HepG2 (cell line): ENCODE data around the gene PHF2. TPM values are rescaled to one million over a fixed set of nuclear protein-coding genes. Genes with fewer than 3 reads are reported as not detected.

Source experiments
- ATAC-seq: fragments of 200-7000 bp; cut with Tn5 transposase; 3 replicates; pipeline ENCODE4 v1.9.1; 2020; ENCODE audit warnings: mild to moderate bottlenecking, moderate library complexity
- BruUV-seq: library from RNA; stranded (reverse); fragments of 400-500 nt; replicated peaks from 2 replicates; lab custom pipeline; 2021; lab: Mats Ljungman, UMichigan
- CTCF ChIA-PET: fragments of 300-600 bp; formaldehyde crosslinking; extraction: SDS; loops from one replicate; lab custom pipeline; 2021; ENCODE audit warnings: low total read pairs, inconsistent platforms, low intra/inter-chr PET ratio; lab: Yijun Ruan, JAX
- POLR2A ChIA-PET: fragments of 350-600 bp; sonication (Branson Sonifier 250); formaldehyde crosslinking; loops from one replicate; lab custom pipeline; 2020; ENCODE audit warnings: antibody characterized with exemption, inconsistent platforms; lab: Yijun Ruan, JAX
- DNase-seq: peaks from one replicate; pipeline ENCODE4 v3.0.0-alpha.2; 2015; ENCODE audit warnings: low spot score
- FAIRE-seq: peaks from 3 replicates; lab custom pipeline; 2011; peaks lifted over from hg19 to GRCh38; lab: Jason Lieb, UNC
- H2AFZ ChIP-seq: one replicate; pipeline ENCODE4 v1.6.1; 2011; ENCODE audit warnings: low read length, inconsistent platforms
- H3K27ac ChIP-seq: fragments of 300-600 bp; 3 replicates; pipeline ENCODE4 v1.8.0; 2011; ENCODE audit warnings: mixed run types, mild to moderate bottlenecking, mixed read lengths, low read length, inconsistent platforms; ENCODE audit not compliant: insufficient read depth; ENCODE audit errors: extremely low read length
- H3K27me3 ChIP-seq, 2 experiments: fragments of 200-600 bp in 1 of 2; 2 replicates in 1 of 2; 3 replicates in 1 of 2; pipeline versions ENCODE4 v1.6.0 to v1.8.0; 2011; ENCODE audit warnings: low read length in 2 of 2, mild to moderate bottlenecking in 2 of 2, moderate library complexity in 2 of 2, inconsistent platforms in 1 of 2; ENCODE audit not compliant: insufficient read depth in 2 of 2, control insufficient read depth in 1 of 2
- H3K36me3 ChIP-seq, 2 experiments: fragments of 200-600 bp in 1 of 2; replicated peaks in 1 of 2; 2 replicates in 1 of 2; 3 replicates in 1 of 2; pipeline versions ENCODE4 v1.5.1 to v1.8.0; 2011; ENCODE audit warnings: low read length in 2 of 2, inconsistent platforms in 1 of 2; ENCODE audit not compliant: insufficient read depth in 2 of 2, control insufficient read depth in 1 of 2
- H3K4me1 ChIP-seq: 2 replicates; pipeline ENCODE4 v1.5.1; 2012; ENCODE audit warnings: low read length, inconsistent platforms; ENCODE audit not compliant: insufficient read depth
- H3K4me2 ChIP-seq: 2 replicates; pipeline ENCODE4 v1.6.0; 2011; ENCODE audit warnings: low read depth, low read length, inconsistent platforms
- H3K4me3 ChIP-seq, 3 experiments: fragments of 200-600 bp in 1 of 3; sonication (generic), shearing (Covaris generic) in 1 of 3; replicated peaks in 1 of 3; 2 replicates each; pipeline ENCODE4 v1.5.1; 2011 to 2016; ENCODE audit warnings: low read length in 3 of 3, inconsistent platforms in 2 of 3, low read depth in 2 of 3, mild to moderate bottlenecking in 2 of 3, control low read depth in 1 of 3, mixed read lengths in 1 of 3; ENCODE audit not compliant: insufficient read depth in 1 of 3
- H3K79me2 ChIP-seq: one replicate; pipeline ENCODE4 v1.6.1; 2011; ENCODE audit warnings: low read length, inconsistent platforms; ENCODE audit not compliant: insufficient read depth
- H3K9ac ChIP-seq: 2 replicates; pipeline ENCODE4 v1.6.0; 2011; ENCODE audit warnings: mild to moderate bottlenecking, low read depth, low read length, inconsistent platforms; ENCODE audit not compliant: insufficient read depth
- H3K9me3 ChIP-seq: 2 replicates; pipeline ENCODE4 v1.5.1; 2012; ENCODE audit warnings: mild to moderate bottlenecking, low read length
- H4K20me1 ChIP-seq: 2 replicates; pipeline ENCODE4 v1.6.0; 2011; ENCODE audit warnings: inconsistent platforms, mild to moderate bottlenecking, low read length, moderate library complexity; ENCODE audit not compliant: insufficient read depth
- CBX1 ChIP-seq: IDR thresholded peaks from one replicate; pipeline ENCODE4 v1.6.1; 2016; ENCODE audit warnings: antibody characterized with exemption, low read depth
- KDM1A ChIP-seq: IDR thresholded peaks from 2 replicates; pipeline ENCODE4 v1.6.1; 2016; ENCODE audit warnings: missing compliant biosample characterization
- KDM5A ChIP-seq: fragments of 200-600 bp; sonication (generic); IDR thresholded peaks from 2 replicates; pipeline ENCODE4 v1.7.0; 2018; ENCODE audit warnings: antibody characterized with exemption, mild to moderate bottlenecking, low read length, borderline replicate concordance
- KDM5B ChIP-seq: sonication (generic); formaldehyde crosslinking; IDR thresholded peaks from 2 replicates; pipeline ENCODE4 v1.4.0; 2020; ENCODE audit warnings: missing genetic modification reagents, mild to moderate bottlenecking, borderline replicate concordance
- RARG ChIP-seq: sonication (generic); formaldehyde crosslinking; IDR thresholded peaks from 2 replicates; pipeline ENCODE4 v1.4.0; 2020; ENCODE audit warnings: low read depth, mild to moderate bottlenecking, missing genetic modification reagents
- ZKSCAN1 ChIP-seq: fragments of 150-350 bp; IDR thresholded peaks from 2 replicates; pipeline ENCODE4 v1.6.1; 2014; ENCODE audit warnings: low read length
- ZNF143 ChIP-seq: sonication (generic); formaldehyde crosslinking; IDR thresholded peaks from 2 replicates; pipeline ENCODE4 v1.4.0; 2020; ENCODE audit warnings: missing genetic modification reagents
- ZNF768 ChIP-seq: sonication (generic); formaldehyde crosslinking; IDR thresholded peaks from 2 replicates; pipeline ENCODE4 v1.4.0; 2020; ENCODE audit warnings: missing genetic modification reagents
- WGBS: methylation state at CpG from one replicate; pipeline ENCODE4 v1.1.6; 2017; ENCODE audit warnings: low lambda C conversion rate; 5-methylcytosine and 5-hydroxymethylcytosine counted together
- in situ Hi-C: cut with HindIII; loops from 2 replicates; pipeline ENCODE4 v1.10.0; 2017; ENCODE audit warnings: low pct_unique_long_range_greater_than_20kb; ENCODE audit not compliant: extremely low pct_ligation_motif_present
- intact Hi-C: fragments of 100-400 bp; cut with micrococcal nuclease; formaldehyde crosslinking; loops from one replicate; pipeline ENCODE4 v1.10.0; 2022; ENCODE audit not compliant: unreplicated experiment
- polyA plus RNA-seq, 8 experiments: library from polyadenylated mRNA; depleted of rRNA in 3 of 8; stranded (reverse) in 7 of 8; unstranded in 1 of 8; fragments of >200 nt; fragmentation: Illumina TruSeq in 4 of 8; extraction: Trizol in 4 of 8; gene quantifications; 2 replicates each; pipeline versions ENCODE4 v1.2.1 to v1.2.3, GENCODE V29; 2011 to 2016; ENCODE audit warnings: low read depth in 4 of 8, missing spikeins in 1 of 8, mixed read lengths in 1 of 8; ENCODE audit not compliant: insufficient read depth in 1 of 8
- total RNA-seq, 5 experiments: library from RNA; depleted of rRNA; stranded (reverse); fragments of >200 nt; fragmentation: Illumina TruSeq; extraction: Trizol; gene quantifications; 2 replicates each; pipeline ENCODE4 v1.2.3, GENCODE V29; 2016; ENCODE audit warnings: low read depth in 1 of 5
- TF ChIP-seq, protein P1 (sequence below): sonication (generic); formaldehyde crosslinking; IDR thresholded peaks from 2 replicates; pipeline ENCODE4 v1.4.0; 2020; ENCODE audit warnings: low read depth, mild to moderate bottlenecking, missing genetic modification reagents
- TF ChIP-seq, protein P2 (sequence below): sonication (generic); formaldehyde crosslinking; conservative IDR thresholded peaks from 2 replicates; pipeline ENCODE4 v1.4.0; 2020; ENCODE audit warnings: mild to moderate bottlenecking, missing genetic modification reagents, moderate library complexity
- TF ChIP-seq, protein P3 (sequence below), 2 experiments: sonication (generic) in 1 of 2; formaldehyde crosslinking in 1 of 2; IDR thresholded peaks; 2 replicates each; pipeline versions ENCODE4 v1.4.0 to v1.6.1; 2018 to 2020; ENCODE audit warnings: missing genetic modification reagents in 2 of 2, borderline replicate concordance in 1 of 2, low read depth in 1 of 2, mild to moderate bottlenecking in 1 of 2, missing biosample characterization in 1 of 2

PHF2 gene
- total and polyA plus RNA-seq, 2 of the 13 experiments (the other 11 are each of a cell fraction or from before 2014, with no cell fraction given) = 6.6 to 9.1 TPM

DNA sequence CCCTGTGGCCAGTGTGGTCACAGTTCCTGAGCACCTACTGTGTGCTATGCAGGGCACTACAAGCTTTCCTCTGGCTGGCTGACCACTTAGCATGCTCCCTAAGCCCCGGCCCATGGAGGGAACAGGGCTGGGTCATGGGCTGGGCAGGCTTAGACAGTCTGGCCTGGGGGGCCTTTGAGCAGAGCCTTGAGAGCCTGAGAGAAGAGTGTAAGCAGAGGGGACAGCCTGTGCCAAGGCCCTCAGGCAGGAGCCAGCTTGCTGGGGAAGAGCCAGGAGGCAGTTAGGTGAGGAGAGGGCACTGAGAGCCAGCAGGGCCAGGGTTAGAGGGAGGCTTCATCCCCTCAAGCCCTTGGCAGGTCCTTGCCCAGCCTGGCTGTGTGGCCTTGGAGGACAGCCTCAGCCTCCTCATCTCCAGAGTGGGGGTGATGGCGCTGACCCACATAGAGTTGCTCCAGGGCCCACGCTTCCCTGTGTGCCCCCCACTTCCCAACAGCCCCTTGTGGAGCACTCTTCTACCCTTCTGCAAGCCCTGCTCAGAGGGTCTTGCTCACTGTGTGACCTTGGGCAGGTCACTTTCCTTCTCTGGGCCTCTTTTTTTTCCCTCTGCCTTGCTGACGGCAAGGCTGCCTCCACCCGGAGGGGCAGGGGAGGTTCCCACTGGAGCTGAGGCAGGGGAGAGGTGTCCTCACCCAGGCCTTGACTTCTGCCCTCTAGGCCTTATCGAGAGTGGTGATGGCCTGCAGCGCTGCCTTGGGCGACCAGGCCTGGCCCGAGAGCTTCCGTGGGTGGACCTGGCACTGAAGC is 107.1 kb downstream of the PHF2 start:
- Histone ChIP-seq H3K27ac (no peak overlapping the region), H3K9ac (no peak overlapping the region)
- no TSS peak for BruUV-seq

More for the DNA sequence above, 107.1 kb downstream of the PHF2 start:
- ChIA-PET CTCF (interaction anchor here (2.2 to 2.3 kb wide), 2 partner anchors 280 to 319 kb away, joined by 7 to 19 read pairs; no protein-coding TSS in a partner anchor), POLR2A (no interaction called here)
- intact Hi-C loops (no loop called here), in situ Hi-C loops (loop anchor here (5.0 kb wide), 1 partner anchor 279 kb away; no protein-coding TSS in a partner anchor)
- no peaks in the 10 kb centered on the region for H4K20me1 ChIP-seq
- H3K4me1 ChIP-seq = peaks cover 19% of the 10 kb centered on the region
- TF ChIP-seq ZNF768 (CRISPR knock-in tag) = peak; percentile 83
- TF ChIP-seq ZKSCAN1 = peak; percentile 29; the same call in 1 of the 2 replicates
- TF ChIP-seq, protein P1, sequence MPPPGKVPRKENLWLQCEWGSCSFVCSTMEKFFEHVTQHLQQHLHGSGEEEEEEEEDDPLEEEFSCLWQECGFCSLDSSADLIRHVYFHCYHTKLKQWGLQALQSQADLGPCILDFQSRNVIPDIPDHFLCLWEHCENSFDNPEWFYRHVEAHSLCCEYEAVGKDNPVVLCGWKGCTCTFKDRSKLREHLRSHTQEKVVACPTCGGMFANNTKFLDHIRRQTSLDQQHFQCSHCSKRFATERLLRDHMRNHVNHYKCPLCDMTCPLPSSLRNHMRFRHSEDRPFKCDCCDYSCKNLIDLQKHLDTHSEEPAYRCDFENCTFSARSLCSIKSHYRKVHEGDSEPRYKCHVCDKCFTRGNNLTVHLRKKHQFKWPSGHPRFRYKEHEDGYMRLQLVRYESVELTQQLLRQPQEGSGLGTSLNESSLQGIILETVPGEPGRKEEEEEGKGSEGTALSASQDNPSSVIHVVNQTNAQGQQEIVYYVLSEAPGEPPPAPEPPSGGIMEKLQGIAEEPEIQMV (CRISPR knock-in tag) = no peak
- no peak for TF ChIP-seq KDM1A (CRISPR knock-in tag)
- no peak for TF ChIP-seq CBX1
- no peak for TF ChIP-seq ZNF143 (CRISPR knock-in tag)
- TF ChIP-seq RARG (CRISPR knock-in tag) = no peak
- TF ChIP-seq KDM5A = no peak
- TF ChIP-seq, protein P2, sequence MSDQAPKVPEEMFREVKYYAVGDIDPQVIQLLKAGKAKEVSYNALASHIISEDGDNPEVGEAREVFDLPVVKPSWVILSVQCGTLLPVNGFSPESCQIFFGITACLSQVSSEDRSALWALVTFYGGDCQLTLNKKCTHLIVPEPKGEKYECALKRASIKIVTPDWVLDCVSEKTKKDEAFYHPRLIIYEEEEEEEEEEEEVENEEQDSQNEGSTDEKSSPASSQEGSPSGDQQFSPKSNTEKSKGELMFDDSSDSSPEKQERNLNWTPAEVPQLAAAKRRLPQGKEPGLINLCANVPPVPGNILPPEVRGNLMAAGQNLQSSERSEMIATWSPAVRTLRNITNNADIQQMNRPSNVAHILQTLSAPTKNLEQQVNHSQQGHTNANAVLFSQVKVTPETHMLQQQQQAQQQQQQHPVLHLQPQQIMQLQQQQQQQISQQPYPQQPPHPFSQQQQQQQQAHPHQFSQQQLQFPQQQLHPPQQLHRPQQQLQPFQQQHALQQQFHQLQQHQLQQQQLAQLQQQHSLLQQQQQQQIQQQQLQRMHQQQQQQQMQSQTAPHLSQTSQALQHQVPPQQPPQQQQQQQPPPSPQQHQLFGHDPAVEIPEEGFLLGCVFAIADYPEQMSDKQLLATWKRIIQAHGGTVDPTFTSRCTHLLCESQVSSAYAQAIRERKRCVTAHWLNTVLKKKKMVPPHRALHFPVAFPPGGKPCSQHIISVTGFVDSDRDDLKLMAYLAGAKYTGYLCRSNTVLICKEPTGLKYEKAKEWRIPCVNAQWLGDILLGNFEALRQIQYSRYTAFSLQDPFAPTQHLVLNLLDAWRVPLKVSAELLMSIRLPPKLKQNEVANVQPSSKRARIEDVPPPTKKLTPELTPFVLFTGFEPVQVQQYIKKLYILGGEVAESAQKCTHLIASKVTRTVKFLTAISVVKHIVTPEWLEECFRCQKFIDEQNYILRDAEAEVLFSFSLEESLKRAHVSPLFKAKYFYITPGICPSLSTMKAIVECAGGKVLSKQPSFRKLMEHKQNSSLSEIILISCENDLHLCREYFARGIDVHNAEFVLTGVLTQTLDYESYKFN = no peak
- TF ChIP-seq, protein P3, sequence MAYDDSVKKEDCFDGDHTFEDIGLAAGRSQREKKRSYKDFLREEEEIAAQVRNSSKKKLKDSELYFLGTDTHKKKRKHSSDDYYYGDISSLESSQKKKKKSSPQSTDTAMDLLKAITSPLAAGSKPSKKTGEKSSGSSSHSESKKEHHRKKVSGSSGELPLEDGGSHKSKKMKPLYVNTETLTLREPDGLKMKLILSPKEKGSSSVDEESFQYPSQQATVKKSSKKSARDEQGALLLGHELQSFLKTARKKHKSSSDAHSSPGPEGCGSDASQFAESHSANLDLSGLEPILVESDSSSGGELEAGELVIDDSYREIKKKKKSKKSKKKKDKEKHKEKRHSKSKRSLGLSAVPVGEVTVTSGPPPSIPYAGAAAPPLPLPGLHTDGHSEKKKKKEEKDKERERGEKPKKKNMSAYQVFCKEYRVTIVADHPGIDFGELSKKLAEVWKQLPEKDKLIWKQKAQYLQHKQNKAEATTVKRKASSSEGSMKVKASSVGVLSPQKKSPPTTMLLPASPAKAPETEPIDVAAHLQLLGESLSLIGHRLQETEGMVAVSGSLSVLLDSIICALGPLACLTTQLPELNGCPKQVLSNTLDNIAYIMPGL (CRISPR knock-in tag; IDR thresholded peaks at IDR 0.05; ENCODE audit: borderline replicate concordance in 1 of 2, low read depth in 1 of 2) = no peak
- no peak for TF ChIP-seq KDM5B (CRISPR knock-in tag)
- no peaks in the 10 kb centered on the region for H3K36me3 ChIP-seq
- ATAC-seq (no peak), DNase-seq (no peak), FAIRE-seq (no peak)
- H3K27me3 ChIP-seq = 0 out of 5 replicates have a peak, but pooled peaks cover 0 to 1% of the 10 kb centered on the region in 2 experiments
- no peaks in the 10 kb centered on the region for H3K79me2 ChIP-seq
- 31% methylated on average over 6 of the region's 10 CpGs for WGBS
- H3K4me3 ChIP-seq = no peak overlapping the region
- peaks cover 3% of the 10 kb centered on the region for H3K9me3 ChIP-seq
- no peak overlapping the region for H2AFZ ChIP-seq
- H3K4me2 ChIP-seq = no peak overlapping the region
